Thymus (tissue), 11 donors: ENCODE measurements around the gene ERCC5. TPM values are rescaled to one million over a fixed set of nuclear protein-coding genes. Genes with fewer than 3 reads are reported as not detected.

Experiments used
- DNase-seq, 9 donors: peaks; one replicate each; pipeline ENCODE4 v3.0.0-alpha.2; 2013; ENCODE audit warnings: low spot score in 9 of 9, low read depth in 6 of 9, missing footprints in 1 of 9
- H3K27ac ChIP-seq, 2 donors: one replicate each; pipeline ENCODE4 v1.5.1; 2013; ENCODE audit warnings: control low read depth in 1 of 2, low read depth in 1 of 2, low read length in 1 of 2, mild to moderate bottlenecking in 1 of 2, moderate library complexity in 1 of 2
- H3K27me3 ChIP-seq, 2 donors: one replicate each; pipeline ENCODE4 v1.5.1; 2013; ENCODE audit warnings: low read length in 1 of 2; ENCODE audit not compliant: control insufficient read depth in 2 of 2, insufficient read depth in 1 of 2
- H3K36me3 ChIP-seq, 2 donors: one replicate each; pipeline ENCODE4 v1.5.1; 2013; ENCODE audit warnings: low read length in 1 of 2, mild to moderate bottlenecking in 1 of 2, moderate library complexity in 1 of 2; ENCODE audit not compliant: control insufficient read depth in 2 of 2, insufficient read depth in 2 of 2
- H3K4me1 ChIP-seq, 2 donors: one replicate each; pipeline ENCODE4 v1.5.1; 2013; ENCODE audit warnings: low read length in 2 of 2; ENCODE audit not compliant: control insufficient read depth in 2 of 2, insufficient read depth in 2 of 2
- H3K4me3 ChIP-seq, 2 donors: one replicate each; pipeline ENCODE4 v1.5.1; 2013; ENCODE audit warnings: low read length in 2 of 2, control low read depth in 1 of 2, mild to moderate bottlenecking in 1 of 2
- H3K9me3 ChIP-seq, 2 donors: one replicate each; pipeline ENCODE4 v1.5.1; 2013; ENCODE audit warnings: low read length in 1 of 2, mild to moderate bottlenecking in 1 of 2; ENCODE audit not compliant: control insufficient read depth in 2 of 2, insufficient read depth in 1 of 2
- WGBS: extraction: QIAGEN DNeasy Blood & Tissue Kit; methylation state at CpG from one replicate; pipeline ENCODE4 v1.1.7; 2013; 5-methylcytosine and 5-hydroxymethylcytosine counted together
- polyA plus RNA-seq: library from polyadenylated mRNA; stranded (reverse); fragments of 200-250 nt; gene quantifications from one replicate; pipeline ENCODE4 v1.2.3, GENCODE V29; 2013
- total RNA-seq: library from RNA; stranded (reverse); fragments of 120-200 nt; gene quantifications from one replicate; pipeline ENCODE4 v1.2.4, GENCODE V29; 2013
- donor health status: healthy.

Gene ERCC5
- total and polyA plus RNA-seq, 2 donors: 71.5 to 135 TPM

DNA sequence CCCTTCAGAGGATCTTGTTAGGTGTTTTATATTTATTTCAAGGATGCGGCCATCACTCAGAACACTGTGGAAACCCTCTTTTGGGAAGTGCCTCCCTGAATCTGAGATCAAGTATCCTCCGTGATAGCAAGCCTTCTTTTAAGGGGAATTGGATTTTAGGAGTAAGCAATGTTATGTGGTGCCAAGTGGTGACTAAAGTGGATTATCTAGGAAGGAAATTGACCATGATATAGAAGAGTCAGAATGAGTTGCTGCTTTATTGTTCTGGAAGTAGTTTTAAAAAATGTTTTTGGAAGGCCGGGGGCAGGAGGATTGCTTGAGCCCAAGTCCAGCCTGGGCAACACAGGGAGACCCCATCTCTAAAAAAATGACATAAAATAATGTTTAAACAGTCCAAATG, 6.7 kb downstream of the ERCC5 start:
- Histone ChIP-seq H3K4me1 (peaks cover 3 to 5% of the 10 kb centered on the region in 2 donors), H3K27ac (no peak overlapping the region), H3K36me3 (peaks cover 29 to 52% of the 10 kb centered on the region in 2 donors), H3K9me3 (no peaks in the 10 kb centered on the region), H3K4me3 (no peak overlapping the region), H3K27me3 (no peaks in the 10 kb centered on the region)
- DNase-seq: no peak
- 97% methylated on average over 3 of the region's 3 CpGs for WGBS

DNA sequence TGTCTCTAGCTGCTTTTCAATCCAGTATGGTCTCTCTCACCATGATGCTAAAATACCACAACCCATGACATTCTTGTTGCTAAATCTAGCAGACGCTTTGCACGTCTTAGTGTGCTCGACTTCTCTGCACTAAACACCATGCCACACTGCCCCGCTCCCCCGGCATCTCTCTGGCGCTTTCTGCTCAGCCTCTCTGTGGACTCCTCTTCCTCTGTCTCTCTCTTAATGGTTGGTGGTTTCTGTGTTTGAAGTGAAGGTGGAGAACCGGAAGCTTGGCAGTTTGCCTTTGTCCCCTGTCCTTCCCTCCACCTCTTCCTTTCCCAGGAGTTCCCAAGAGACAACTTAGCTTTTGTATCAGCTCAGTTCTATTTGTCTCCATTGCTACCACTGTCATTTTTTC, 8.8 kb downstream of the ERCC5 start:
- Histone ChIP-seq H3K4me3 (no peak overlapping the region), H3K4me1 (no peaks in the 10 kb centered on the region), H3K27me3 (no peaks in the 10 kb centered on the region), H3K36me3 (peaks cover 34 to 70% of the 10 kb centered on the region in 2 donors), H3K27ac (no peak overlapping the region), H3K9me3 (no peaks in the 10 kb centered on the region)
- DNase-seq: peak in 1 of 9 donors; percentile 41
- 24% methylated on average over 7 of the region's 7 CpGs for WGBS

DNA sequence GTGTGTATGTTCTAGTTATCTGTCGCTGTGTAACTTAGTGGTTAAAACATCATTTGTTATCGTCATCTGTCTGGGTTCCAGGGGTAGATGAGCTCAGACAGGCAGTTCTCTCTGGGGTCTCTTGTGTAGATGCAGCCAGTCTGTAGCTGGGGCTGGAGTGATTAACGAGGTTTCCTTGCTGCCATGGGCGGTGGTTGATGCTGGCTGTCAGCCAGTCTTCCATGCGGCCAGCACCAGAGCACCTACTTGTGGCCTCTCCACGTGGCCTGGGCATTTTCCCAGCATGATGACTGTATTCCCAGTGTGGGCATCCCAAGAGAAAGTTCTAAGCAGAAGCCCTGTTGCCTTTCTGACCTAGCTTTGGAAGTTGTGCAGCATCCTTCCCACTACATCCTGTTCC, 10.7 kb downstream of the ERCC5 start:
- no peaks in the 10 kb centered on the region for H3K27me3 ChIP-seq
- no peaks in the 10 kb centered on the region for H3K9me3 ChIP-seq
- DNase-seq: no peak
- no peak overlapping the region for H3K4me3 ChIP-seq
- no peaks in the 10 kb centered on the region for H3K4me1 ChIP-seq
- peaks cover 31 to 82% of the 10 kb centered on the region in 2 donors for H3K36me3 ChIP-seq
- no peak overlapping the region for H3K27ac ChIP-seq
- WGBS: 79% methylated on average over 6 of the region's 6 CpGs

DNA sequence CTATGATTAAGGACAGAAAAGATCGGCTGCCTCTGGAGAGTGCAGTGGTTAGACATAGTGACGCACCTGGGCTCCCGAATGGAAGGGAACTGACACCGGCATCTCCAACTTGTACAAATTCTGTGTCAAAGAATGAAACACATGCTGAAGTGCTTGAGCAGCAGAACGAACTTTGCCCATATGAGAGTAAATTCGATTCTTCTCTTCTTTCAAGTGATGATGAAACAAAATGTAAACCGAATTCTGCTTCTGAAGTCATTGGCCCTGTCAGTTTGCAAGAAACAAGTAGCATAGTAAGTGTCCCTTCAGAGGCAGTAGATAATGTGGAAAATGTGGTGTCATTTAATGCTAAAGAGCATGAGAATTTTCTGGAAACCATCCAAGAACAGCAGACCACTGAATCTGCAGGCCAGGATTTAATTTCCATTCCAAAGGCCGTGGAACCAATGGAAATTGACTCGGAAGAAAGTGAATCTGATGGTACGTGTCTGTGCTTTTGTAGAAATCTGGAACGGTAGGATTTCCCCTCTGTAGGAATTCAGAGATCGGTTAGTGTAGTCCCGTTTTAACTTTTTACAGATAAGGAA, 16.9 kb downstream of the ERCC5 start:
- no peak for DNase-seq
- no peaks in the 10 kb centered on the region for H3K9me3 ChIP-seq
- 96% methylated on average over 13 of the region's 13 CpGs for WGBS
- H3K4me1 ChIP-seq: no peaks in the 10 kb centered on the region
- no peak overlapping the region for H3K4me3 ChIP-seq
- no peaks in the 10 kb centered on the region for H3K27me3 ChIP-seq
- H3K36me3 ChIP-seq: peaks cover 53 to 92% of the 10 kb centered on the region in 2 donors
- no peak overlapping the region for H3K27ac ChIP-seq

DNA sequence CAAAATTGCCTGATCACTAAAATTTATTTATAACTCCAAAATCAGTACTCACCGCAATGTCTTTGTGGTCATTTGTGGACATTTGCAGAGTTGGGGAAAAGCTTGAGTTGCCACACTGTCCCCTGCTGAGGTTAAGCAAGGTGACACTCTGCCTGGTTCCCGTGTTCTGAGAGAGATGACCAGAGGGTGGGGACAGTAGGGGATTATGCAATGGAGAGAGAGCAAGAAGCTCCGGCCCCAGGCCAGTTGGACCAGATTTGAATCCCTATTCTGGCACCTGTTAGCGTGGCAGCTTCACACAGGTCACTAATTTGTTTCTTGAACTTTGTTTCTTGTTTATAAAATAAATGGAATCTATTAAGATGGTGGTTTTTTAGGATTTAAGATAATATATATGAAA, 17.8 kb downstream of the ERCC5 start:
- Histone ChIP-seq H3K27ac (no peak overlapping the region), H3K4me3 (no peak overlapping the region), H3K36me3 (peaks cover 57 to 92% of the 10 kb centered on the region in 2 donors), H3K27me3 (no peaks in the 10 kb centered on the region), H3K9me3 (no peaks in the 10 kb centered on the region), H3K4me1 (no peaks in the 10 kb centered on the region)
- 88% methylated on average over 4 of the region's 4 CpGs for WGBS
- DNase-seq: no peak

DNA sequence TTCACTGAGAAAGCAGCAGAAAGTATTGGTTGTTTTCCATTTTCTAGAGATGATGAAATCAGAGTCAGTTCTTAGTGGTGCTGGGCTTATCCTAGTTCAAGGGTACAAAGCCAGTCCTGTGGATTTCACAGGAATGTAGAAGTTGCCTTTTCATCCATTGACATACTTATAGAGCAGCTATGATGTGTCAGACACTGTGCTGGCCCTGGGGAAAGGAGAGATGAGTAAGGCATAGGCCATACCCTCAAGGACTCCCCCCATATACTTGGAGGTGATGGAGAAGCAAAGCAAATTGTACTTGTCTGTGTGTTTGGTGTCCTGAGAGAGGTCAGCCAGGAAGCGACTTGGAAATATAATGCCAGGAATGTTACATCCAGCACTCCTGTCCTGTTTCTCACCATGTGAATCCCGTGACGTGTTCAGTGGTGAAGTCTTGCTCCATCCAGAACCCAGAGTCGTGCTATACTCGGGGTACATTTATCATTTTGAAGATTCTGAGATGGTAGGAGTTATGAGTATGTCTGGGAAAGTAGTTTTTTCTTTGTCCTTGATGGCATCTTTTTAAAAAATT, 22.6 kb downstream of the ERCC5 start:
- H3K4me3 ChIP-seq: no peak overlapping the region
- 97% methylated on average over 5 of the region's 5 CpGs for WGBS
- H3K36me3 ChIP-seq: peaks cover 52 to 75% of the 10 kb centered on the region in 2 donors
- no peak overlapping the region for H3K27ac ChIP-seq
- DNase-seq: no peak
- no peaks in the 10 kb centered on the region for H3K9me3 ChIP-seq
- no peaks in the 10 kb centered on the region for H3K27me3 ChIP-seq
- no peaks in the 10 kb centered on the region for H3K4me1 ChIP-seq

DNA sequence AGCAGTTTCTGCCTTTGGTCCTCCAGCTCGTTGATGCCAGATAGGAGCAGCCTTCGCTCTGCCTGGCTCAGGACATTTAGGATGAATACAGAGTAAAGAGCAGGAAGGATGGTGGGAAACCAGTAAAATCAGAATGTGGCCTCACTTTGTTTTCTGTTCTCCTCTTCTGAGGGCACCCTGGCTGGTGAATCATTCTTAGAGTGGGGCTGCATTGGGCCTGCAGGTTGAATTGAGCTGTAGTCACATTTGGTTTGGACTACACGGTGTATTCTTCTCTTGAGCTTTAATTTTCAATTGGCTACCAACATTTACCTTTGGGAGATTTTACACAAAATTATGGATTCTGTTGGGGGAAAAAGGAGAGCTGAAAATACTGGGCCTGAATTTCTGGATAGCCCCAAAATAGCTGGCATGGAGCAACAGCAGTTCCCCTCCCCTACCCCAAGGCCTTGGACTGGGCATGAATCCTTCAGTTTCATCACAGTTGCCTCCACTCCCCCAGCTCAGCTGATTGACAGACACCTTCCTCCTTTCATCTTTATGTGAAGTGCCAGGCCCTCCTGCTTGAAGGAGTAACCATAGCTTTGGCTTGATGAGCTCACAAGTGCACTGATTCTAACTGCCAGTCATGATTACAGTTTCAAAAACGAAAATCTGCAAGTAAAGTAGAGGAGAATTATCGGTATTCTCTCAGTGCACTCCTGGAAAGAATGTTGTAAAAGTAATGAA, 24.3 kb downstream of the ERCC5 start:
- 86% methylated on average over 5 of the region's 5 CpGs for WGBS
- DNase-seq: no peak
- peaks cover 42 to 68% of the 10 kb centered on the region in 2 donors for H3K36me3 ChIP-seq
- no peaks in the 10 kb centered on the region for H3K9me3 ChIP-seq
- H3K4me3 ChIP-seq: no peak overlapping the region
- H3K27ac ChIP-seq: no peak overlapping the region
- H3K4me1 ChIP-seq: no peaks in the 10 kb centered on the region
- no peaks in the 10 kb centered on the region for H3K27me3 ChIP-seq

DNA sequence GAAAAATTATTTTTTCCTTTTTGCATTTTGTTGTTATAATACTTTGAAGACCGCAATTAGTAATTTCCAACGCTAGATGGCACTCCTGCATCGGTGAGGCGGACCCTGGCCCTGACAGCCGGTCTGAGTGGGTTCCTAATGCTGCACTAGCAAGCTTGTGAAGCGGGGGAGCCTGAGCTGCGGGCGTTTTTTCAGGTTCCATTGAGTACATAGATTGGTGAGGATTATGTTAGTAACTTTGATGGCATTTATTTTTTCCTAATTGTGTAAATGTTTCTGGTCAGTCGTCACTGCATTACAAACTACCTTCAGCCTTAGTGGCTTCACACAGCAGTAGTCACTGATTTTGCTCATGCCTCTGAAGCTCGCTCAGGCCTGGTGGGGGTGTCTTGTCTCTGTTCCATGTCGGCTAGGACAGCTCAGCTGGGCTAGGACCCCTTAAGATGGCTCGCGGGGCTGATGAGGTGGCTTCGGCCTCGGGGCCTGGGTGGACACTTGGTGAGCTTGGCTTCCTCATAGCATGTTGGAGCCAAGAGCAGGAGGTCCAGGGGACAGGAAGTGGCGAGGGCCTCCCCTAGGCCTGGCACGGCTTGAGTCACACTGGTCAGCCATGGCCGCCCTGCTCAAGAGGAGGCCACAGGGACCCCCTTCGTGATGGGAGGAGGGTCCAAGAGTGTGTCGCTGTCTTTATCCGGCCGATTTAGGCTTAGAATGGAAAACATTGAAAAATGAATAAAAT, 25.0 kb downstream of the ERCC5 start:
- WGBS: 76% methylated on average over 22 of the region's 22 CpGs
- H3K4me3 ChIP-seq: no peak overlapping the region
- peak in 8 of 9 donors; percentile 11 to 61 (median 36) for DNase-seq
- no peak overlapping the region for H3K27ac ChIP-seq
- H3K4me1 ChIP-seq: no peaks in the 10 kb centered on the region
- H3K27me3 ChIP-seq: no peaks in the 10 kb centered on the region
- H3K36me3 ChIP-seq: peaks cover 43 to 70% of the 10 kb centered on the region in 2 donors
- no peaks in the 10 kb centered on the region for H3K9me3 ChIP-seq

DNA sequence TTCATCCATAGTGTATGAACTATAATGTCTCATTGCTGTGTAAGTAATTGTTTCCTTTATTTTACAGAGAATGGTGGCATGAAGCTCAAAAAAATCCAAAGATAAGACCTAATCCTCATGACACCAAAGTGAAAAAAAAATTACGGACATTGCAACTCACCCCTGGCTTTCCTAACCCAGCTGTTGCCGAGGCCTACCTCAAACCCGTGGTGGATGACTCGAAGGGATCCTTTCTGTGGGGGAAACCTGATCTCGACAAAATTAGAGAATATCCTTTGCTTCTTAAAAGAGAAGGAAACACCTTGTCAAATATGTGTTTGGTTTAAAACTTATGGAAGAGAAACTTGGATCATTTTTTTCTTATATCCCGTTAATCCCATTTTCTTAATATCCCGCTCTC, 26.3 kb downstream of the ERCC5 start:
- Histone ChIP-seq H3K27ac (no peak overlapping the region), H3K4me3 (no peak overlapping the region), H3K36me3 (peaks cover 37 to 70% of the 10 kb centered on the region in 2 donors), H3K27me3 (no peaks in the 10 kb centered on the region), H3K9me3 (no peaks in the 10 kb centered on the region), H3K4me1 (no peaks in the 10 kb centered on the region)
- 96% methylated on average over 7 of the region's 7 CpGs for WGBS
- DNase-seq: no peak
